ENCODE measurements around the gene CFAP65.

Gene CFAP65

DNA sequence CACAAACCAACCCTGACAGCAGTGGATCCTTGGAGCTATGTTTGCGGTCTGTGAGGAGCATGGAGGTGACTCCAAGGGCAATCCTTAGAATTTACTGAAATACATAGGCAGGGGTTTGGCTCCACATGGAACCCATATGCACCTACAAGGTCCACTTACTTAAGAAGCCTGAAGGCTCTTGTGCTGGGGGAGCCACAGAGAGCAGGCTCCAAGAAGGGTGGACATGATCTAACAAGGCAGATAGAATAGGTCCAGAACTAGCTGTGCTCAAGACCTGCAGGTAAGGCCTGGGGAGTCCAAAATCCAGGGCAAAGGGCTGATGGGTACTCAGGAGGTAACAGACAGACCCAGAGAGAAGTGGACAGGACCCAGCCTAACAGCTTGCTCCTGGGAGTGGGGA lies 83.0 kb downstream of the CFAP65 start:
- no peak overlapping the region for H3K4me3 ChIP-seq (replicated peaks in 1 of 2; ENCODE audit: low read depth in 2 of 2, low read length in 2 of 2)
- no peak for DNase-seq (ENCODE audit: low read depth in 2 of 2)
- TF ChIP-seq, protein P1, sequence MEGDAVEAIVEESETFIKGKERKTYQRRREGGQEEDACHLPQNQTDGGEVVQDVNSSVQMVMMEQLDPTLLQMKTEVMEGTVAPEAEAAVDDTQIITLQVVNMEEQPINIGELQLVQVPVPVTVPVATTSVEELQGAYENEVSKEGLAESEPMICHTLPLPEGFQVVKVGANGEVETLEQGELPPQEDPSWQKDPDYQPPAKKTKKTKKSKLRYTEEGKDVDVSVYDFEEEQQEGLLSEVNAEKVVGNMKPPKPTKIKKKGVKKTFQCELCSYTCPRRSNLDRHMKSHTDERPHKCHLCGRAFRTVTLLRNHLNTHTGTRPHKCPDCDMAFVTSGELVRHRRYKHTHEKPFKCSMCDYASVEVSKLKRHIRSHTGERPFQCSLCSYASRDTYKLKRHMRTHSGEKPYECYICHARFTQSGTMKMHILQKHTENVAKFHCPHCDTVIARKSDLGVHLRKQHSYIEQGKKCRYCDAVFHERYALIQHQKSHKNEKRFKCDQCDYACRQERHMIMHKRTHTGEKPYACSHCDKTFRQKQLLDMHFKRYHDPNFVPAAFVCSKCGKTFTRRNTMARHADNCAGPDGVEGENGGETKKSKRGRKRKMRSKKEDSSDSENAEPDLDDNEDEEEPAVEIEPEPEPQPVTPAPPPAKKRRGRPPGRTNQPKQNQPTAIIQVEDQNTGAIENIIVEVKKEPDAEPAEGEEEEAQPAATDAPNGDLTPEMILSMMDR (IDR thresholded peaks at IDR 0.05; ENCODE audit: low read depth, low read length) = no peak

GRCh38 chr2:218957671-218958070 lies 83.6 kb downstream of the CFAP65 start:
- TF ChIP-seq, protein P1 (IDR thresholded peaks at IDR 0.05; ENCODE audit: low read depth, low read length) = no peak
- no peak for DNase-seq (ENCODE audit: low read depth in 2 of 2)
- H3K4me3 ChIP-seq (replicated peaks in 1 of 2; ENCODE audit: low read depth in 2 of 2, low read length in 2 of 2) = no peak overlapping the region

DNA sequence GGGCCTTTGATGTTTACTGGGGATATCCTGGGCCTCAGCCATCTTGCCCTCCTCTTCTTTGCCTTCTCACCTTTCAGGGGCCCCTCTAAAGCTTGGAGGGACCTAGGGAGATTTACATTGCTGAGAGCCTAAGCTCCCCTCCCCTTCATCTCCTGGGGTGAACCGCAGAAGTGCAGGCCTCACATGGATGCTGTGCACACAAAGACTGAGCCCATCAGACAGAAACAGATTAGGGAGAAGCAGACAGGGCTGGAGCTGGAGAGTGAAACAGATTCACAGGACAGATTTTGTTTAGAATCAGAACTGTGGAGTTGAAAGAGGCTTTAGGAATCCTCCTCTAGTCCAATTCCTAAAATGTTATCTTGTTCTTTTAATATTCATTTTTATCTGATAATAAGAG lies 85.3 kb downstream of the CFAP65 start:
- DNase-seq (ENCODE audit: low read depth in 2 of 2) = no peak
- no peak overlapping the region for H3K4me3 ChIP-seq (replicated peaks in 1 of 2; ENCODE audit: low read depth in 2 of 2, low read length in 2 of 2)
- TF ChIP-seq, protein P1 (IDR thresholded peaks at IDR 0.05; ENCODE audit: low read depth, low read length) = no peak

- no peak for DNase-seq (ENCODE audit: low read depth in 2 of 2)
- H3K4me3 ChIP-seq (replicated peaks in 1 of 2; ENCODE audit: low read depth in 2 of 2, low read length in 2 of 2) = no peak overlapping the region
- TF ChIP-seq, protein P1 (IDR thresholded peaks at IDR 0.05; ENCODE audit: low read depth, low read length) = no peak
Measured at GRCh38 chr2:218954541-218955300, 86.6 kb downstream of the CFAP65 start.

- DNase-seq (ENCODE audit: low read depth in 2 of 2) = no peak
- TF ChIP-seq, protein P1 (IDR thresholded peaks at IDR 0.05; ENCODE audit: low read depth, low read length) = no peak
- H3K4me3 ChIP-seq (replicated peaks in 1 of 2; ENCODE audit: low read depth in 2 of 2, low read length in 2 of 2) = no peak overlapping the region
Measured at GRCh38 chr2:218953366-218953954, 87.9 kb downstream of the CFAP65 start.
